ENCODE results near the gene UMAD1.
A peak's percentile ranks its signal among the peaks of the same experiment; 100 is the strongest.
"Not testable (repeated sequence)": the region's sequence is repeated elsewhere in the genome, so short reads cannot be mapped to it uniquely, and the experiment has no call there.

UMAD1 gene

GRCh38 chr7:7652798-7653540 lies 12.4 kb downstream of the UMAD1 start:
- no peak for DNase-seq (ENCODE audit: low read depth)

- no peak for DNase-seq (ENCODE audit: low read depth)
These were observed 13.1 kb downstream of the UMAD1 start for GRCh38 chr7:7653593-7654187.

DNA sequence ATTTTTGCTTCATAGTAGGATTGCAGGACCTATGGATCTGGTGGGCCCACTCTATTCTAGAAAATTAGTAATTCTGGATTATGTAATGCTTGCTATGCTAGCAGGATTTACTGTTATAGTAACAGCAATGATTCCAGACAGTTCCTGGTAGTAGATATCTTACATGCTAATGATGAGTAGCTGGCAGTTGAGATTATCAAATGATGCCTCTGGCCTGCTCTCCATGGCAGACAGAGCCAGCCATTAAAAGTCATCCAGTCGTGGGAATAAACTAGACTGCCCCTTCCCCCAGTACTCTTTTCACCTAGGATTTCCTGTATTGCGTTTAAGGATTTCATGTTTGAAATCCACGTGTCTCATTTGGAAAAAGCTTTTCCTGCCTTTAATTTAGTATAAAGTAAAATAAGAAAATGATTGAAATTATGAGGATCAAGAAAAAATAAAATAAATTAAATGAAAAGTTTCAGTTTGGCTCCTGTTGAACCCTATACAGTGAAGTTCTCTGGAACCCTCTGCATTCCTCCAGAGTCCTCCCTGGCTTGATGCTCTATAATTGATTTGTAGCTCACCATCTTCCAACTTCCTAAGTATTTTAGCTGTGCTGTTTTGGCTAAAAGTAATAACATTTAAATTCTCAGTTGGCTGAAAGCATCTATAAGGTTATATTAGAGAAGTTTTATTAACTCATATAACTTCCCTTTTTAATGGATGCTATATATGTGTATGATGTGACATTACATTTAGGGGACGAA lies 14.6 kb downstream of the UMAD1 start:
- DNase-seq (ENCODE audit: low read depth) = no peak

DNA sequence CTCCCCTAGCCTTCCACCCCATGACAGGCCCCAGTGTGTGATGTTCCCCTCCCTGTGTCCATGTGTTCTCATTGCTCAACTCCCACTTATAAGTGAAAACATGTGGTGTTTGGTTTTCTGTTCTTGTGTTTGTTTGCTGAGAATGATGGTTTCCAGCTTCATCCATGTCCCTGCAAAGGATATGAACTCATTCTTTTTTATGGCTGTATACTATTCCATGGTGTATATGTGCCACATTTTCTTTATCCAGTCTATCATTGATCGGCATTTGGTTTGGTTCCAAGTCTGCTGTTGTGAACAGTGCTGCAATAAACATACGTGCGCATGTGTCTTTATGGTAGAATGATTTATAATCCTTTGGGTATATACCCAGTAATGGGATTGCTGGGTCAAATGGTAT lies 15.9 kb downstream of the UMAD1 start:
- DNase-seq (ENCODE audit: low read depth) = not testable (repeated sequence)

DNA sequence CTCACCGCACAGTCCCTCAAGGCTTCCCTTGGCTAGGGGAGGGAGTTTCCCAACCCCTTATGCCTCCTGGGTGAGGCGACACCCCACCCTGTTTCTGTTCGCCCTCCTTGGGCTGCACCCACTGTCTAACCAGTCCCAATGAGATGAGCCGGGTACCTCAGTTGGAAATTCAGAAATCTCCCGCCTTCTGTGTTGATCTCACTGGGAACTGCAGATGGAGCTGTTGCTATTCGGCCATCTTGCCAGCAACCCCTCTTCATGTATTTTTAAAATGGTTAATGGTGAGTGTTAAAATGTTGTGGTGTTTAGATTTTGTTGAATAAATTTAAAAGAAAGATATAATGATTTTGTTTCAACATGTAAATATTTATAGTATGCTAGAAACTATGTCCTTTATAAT lies 22.0 kb downstream of the UMAD1 start:
- DNase-seq (ENCODE audit: low read depth) = no peak

- no peak for DNase-seq (ENCODE audit: low read depth)
These were observed 23.7 kb downstream of the UMAD1 start for GRCh38 chr7:7664291-7664690.

DNA sequence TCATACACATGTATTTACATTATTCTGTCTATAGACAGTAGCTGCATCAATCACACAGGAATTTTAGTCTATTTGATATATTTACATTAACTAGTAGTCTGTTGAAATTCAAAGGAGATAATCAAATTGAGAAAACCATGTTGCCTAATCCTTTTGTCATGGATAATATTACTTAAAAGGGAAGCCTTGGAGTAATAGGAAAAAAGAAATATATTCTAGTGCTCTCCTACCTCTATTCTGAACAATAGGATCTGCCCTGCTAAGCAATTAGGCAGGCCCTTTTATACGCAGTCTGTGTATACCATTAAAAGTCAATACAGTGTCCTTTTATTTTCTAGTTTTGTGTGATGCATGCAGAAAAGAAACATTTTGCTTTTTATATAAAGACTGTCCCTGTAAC lies 24.5 kb downstream of the UMAD1 start:
- no peak for DNase-seq (ENCODE audit: low read depth)

- DNase-seq (ENCODE audit: low read depth) = no peak
These were observed 26.6 kb downstream of the UMAD1 start for GRCh38 chr7:7667187-7667586.

DNA sequence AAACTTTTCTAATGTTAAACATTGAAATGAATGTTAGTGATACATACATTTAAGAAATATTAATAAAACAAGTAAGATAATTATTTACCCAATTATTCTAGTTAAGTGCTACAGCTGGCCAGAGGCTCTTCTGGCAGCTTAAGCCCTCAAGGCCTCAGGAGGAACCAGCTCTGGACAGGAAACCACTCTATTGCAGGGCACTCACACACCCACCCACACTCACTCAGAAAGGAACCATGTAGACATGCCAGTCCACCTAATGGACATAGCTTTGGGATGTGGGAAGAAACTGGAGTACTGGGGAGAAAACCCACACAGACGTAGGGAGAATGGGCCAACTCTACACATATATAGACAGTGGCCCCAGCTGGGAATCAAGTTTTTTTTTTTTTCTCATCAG lies 28.2 kb downstream of the UMAD1 start:
- no peak for DNase-seq (ENCODE audit: low read depth)

- no peak for DNase-seq (ENCODE audit: low read depth)
These were observed 29.9 kb downstream of the UMAD1 start for GRCh38 chr7:7670490-7670889.

DNA sequence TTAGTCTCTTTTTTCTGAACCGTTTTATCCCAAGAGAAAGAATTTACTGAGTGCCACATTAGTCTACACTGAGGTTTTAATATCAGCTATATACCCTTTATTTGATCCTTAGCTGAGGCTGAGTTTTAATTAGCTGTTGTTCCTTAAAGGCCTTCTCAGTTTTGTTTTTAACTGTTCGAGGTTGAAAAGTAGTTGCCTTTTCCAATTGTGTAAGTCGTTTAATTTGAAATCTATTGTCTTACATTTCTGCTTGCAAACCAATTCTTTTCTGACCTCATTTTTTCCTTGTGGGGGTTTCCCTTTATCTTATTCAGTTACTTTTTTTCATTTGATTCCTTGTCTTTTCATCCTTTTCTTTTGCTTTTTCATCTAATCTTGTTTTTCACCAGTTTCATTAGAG lies 30.8 kb downstream of the UMAD1 start:
- DNase-seq (ENCODE audit: low read depth) = no peak

- no peak for DNase-seq (ENCODE audit: low read depth)
These were observed 32.1 kb downstream of the UMAD1 start for GRCh38 chr7:7672545-7673239.

DNA sequence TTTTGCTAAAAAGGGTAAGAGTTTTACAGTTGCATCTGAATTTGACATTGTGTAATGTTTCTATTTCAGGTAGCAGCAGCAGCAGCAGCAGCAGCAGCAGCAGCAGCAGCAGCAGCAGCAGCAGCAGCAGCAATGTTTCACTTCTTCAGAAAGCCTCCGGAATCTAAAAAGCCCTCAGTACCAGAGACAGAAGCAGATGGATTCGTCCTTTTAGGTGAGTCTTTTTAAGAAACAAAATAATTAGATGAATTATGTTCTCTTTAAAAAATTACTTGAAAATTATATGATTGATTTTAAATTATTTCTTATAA lies 32.6 kb downstream of the UMAD1 start:
- no peak for DNase-seq (ENCODE audit: low read depth)

DNA sequence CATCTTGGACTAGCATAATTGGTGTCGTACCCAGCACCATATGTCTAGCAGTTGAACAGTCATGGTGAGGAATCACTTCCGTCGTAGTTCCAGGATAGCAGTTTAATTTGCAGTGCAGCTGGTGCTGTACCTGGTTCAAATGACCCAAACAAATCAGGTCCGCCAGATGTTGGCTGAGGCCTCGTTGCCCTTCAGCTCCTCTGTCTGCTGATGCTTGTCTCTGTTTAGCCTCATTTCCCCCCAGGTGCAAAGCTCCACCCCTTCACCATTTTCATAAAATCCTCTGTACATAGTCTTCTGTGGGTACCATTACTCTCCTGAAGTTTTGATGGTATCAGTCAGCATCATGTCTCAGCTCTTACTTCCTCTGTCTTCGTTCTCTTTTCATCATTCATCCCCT lies 35.1 kb downstream of the UMAD1 start:
- DNase-seq (ENCODE audit: low read depth) = no peak

- DNase-seq (ENCODE audit: low read depth) = not testable (repeated sequence)
These were observed 39.1 kb downstream of the UMAD1 start for GRCh38 chr7:7679640-7680039.

DNA sequence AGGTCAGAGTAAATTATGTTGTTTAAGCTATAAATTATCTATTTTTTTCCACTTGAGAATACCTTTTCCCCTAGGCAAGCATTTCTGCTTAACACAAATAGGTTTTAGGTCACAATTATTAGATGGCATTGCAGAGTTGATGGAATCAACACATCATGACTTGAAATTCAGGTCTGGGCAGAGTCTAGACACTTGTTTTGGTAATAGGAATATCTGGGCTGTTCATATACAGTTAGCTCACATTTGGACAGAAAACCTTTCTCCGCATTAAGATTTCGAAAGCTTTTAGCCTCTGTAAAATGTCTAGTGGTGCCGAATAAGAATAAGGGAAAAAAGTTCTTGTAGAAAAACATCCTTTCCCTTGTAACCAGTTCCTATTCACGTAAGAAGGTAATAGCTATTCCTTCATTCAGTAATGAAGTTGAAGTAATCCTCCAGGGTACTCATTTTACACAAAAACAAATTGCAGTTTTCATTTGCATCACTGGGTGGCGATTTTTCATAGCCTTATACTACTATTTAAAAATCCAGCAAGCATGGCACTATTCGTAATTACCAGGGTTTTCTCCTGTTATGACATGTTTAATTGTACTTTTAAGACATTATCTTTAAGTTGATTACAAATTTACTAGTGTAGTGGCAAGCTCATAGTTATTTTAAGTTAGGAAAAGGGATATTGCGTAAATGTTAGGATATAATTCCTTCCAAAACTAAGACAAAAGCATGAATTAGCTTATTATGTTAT lies 40.8 kb downstream of the UMAD1 start:
- peak; percentile 24 for DNase-seq (ENCODE audit: low read depth)

DNA sequence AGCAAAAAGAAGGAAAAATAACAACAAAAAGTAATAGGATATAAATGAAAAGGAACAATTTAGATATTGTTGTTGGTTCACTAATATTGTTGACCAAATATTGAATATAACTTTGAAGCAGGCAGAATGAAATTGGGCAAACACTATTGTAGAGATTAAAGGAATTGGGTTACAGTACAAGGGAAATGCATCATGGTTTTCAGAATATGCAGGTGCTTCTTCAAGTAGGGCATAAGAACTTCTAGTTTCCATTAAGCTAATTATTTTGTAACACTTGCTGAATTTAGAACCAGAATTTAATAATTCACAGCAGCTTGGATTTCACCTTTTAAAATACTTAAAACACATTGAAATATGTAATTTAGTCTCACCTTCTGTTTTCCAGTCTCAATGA lies 41.4 kb downstream of the UMAD1 start:
- DNase-seq (ENCODE audit: low read depth) = no peak

DNA sequence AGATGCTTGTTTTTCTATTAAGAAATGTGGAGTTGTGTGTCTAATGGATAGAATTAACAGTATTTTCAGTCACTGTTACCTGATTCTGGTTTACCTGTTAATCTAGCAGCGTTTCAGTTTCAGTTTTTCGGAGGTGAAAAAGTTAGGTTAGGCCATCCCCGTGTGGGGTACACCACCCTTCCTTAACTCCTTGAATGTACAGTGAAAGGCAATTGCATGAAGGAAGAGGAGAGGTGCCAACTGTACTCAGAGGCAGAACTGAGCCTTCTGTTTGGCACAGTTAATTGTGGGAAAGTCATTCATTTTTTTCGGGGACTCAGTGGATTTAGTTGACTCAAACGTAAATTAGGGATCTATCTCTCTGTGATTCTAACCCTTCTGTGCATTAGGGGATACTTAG lies 42.3 kb downstream of the UMAD1 start:
- no peak for DNase-seq (ENCODE audit: low read depth)

- no peak for DNase-seq (ENCODE audit: low read depth)
These were observed 46.4 kb downstream of the UMAD1 start for GRCh38 chr7:7686811-7687508.

GRCh38 chr7:7687800-7688199 lies 47.2 kb downstream of the UMAD1 start:
- DNase-seq (ENCODE audit: low read depth) = no peak

DNA sequence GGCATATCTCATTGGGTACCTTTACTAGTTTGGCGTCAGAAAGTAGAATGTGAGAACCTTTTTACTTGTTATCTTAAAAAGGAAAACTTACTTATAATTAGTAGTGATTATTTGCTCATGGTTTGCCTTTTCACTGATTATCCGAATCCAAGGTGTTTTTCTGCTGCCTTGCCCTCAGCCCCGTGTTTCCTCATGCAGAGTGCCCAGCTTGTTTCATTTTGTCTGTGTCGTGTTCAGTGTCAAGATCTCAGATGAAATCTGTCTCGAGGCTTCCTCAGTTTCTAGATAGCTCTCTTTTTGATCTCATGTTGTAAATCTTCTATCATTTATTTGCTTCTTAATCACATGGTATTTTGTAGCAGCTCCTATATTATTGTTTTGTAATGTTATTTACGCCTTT lies 47.8 kb downstream of the UMAD1 start:
- no peak for DNase-seq (ENCODE audit: low read depth)

DNA sequence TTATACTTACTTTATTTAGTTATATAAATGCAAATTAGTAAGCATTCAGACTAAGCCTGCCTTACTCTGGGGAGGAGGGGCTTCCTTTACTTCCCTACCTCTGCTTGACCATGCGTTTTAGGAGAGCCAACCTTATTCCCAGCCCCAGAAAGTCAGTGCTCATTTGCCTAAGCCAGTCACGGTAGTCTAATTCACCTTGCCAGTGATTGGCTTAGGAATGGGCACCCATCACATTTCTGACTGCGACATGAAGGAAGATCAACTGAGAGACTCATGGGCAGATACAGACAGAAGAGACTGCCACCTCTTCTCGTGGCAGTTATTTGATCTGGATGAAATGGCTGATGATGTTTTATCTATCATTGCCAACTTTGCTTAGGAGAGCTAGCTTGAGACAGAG lies 48.4 kb downstream of the UMAD1 start:
- DNase-seq (ENCODE audit: low read depth) = no peak
